CD1c-positive myeloid dendritic cell (primary cell): ENCODE results near the gene MAST4.

Experiments used
- DNase-seq: peaks from one replicate; pipeline ENCODE4 v3.0.0-alpha.2; 2016; ENCODE audit errors: extremely low spot score

Gene MAST4

DNA sequence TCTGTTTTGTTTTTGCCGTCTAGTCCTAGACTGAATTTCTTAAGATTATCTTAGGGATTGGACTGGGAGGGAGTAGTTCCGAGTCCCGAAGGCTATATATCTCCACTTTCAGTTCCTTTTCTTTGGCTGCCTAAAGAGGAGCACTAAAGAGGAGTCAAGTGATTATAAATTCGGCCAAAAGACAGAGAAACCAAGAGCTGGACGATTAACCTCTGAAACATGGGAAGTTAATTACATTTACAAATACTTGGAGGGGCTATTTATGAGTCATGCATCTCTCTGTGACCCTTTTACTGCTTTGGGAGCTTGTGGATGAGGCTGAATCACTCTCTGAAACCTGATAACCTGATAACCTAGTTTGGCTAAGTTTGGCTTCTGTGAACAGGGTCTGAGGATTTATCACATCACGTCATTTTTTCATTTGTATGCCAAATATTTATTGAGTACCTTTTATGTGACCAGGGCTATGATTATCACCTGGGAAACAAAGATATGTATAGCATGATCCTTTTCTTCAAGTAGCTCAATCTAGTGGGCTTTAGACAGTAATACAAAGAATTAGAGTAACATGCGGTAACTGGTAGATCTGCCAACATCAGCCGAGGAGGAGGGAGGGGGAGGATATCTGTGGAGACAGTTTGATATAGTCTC lies 419.5 kb downstream of the MAST4 start:
- peak; percentile 38 for DNase-seq

- DNase-seq: no peak
Measured at GRCh38 chr5:67019065-67019845, 423.1 kb downstream of the MAST4 start.

DNA sequence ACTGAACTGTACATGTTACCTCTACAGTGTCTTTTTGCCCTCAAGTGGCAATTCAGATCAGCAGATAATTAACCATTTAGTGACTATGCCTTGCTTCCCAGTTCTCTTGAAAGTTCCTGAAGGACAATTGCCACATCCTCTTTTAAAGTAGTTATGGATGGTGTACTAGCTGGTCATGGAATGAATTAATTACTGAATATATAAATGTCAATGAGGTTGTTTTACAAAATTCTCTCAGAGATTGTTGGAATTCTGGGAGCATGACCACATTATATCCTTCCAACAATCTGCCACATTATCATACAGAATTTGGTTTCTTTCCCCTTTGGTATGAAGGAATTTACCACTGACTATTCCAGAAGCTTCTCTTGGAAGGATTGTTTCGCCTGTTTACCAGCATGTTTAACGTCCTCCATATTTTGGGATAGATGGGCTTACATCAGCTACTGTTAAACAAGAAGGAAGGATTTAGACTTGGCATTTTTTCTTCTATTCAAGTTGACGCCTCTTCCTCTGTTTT lies 424.0 kb downstream of the MAST4 start:
- no peak for DNase-seq

- no peak for DNase-seq
Measured at GRCh38 chr5:67021031-67021430, 424.8 kb downstream of the MAST4 start.

DNA sequence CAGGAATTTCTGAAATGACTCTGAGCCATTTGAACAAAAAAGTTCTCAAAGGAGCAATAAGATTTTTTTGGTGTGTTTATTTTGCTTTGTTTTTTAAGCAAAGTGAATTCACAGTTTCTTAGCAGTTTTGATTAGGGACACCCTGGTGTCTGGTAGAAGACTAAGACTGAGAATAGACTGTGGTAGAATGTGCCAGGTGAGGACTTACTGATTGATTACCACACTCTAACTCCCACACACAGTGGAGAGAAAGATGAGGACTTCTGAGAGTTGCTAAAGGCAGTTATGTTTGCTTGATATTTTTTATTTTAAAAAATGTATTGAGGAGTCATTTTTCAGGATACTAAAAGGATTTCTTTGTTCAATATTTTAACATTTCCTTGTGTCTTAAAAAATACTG lies 425.3 kb downstream of the MAST4 start:
- no peak for DNase-seq

DNA sequence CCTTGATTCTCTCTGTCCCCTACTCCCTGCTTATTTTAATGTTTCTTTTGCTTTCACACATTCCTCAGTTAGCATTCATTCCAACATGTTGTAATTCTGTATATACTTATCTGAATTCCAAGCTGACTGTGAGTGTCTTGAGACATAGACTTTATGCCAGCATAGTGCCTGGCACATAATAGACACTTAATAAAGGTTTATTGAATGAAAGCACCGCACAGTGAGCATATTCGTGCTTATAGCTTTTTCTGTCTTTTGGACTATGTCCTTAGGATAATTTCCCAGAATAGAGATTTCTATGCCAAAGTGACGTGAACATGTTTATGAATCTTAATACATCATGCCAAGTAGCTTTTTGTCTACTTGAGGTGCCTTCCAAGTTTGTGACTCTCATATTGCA lies 425.8 kb downstream of the MAST4 start:
- DNase-seq: no peak

GRCh38 chr5:67025457-67025856 lies 429.3 kb downstream of the MAST4 start:
- DNase-seq: no peak

DNA sequence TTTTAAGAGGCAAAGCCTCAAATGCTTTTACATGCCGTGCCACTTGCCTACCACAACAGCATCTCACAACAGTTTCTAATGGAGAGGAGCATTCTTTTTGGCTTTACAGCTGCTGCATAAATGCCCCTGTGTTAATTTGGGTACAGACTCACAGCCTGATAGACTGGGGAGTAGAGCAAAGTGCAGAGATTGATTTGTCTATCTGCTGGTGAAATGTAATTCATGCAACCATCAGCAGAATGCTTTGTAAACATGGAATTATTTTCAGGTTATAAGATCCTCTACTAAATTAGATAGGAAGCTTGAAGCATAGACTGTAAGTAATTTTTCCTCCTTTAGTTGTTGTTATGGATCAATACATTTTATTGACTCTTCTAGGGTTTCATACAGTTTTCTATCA lies 430.1 kb downstream of the MAST4 start:
- no peak for DNase-seq

DNA sequence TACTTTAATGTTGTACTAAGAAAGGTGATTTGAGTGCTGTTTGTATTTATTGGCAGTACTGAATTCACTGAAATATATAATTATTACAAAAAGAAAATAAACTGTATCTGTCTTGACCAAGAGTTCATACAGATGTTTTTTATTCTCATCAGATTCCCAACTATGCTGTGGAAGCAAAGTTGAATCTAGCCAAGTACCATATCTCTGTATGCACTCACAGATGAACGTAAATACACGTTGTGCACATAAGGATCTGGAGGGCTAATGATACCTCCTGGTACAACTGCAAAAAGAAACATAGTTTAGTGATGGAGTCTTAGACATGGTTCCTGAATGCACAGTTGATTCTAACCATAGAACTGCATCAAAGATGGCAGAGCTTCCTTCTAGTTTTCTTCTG lies 431.0 kb downstream of the MAST4 start:
- DNase-seq: no peak

DNA sequence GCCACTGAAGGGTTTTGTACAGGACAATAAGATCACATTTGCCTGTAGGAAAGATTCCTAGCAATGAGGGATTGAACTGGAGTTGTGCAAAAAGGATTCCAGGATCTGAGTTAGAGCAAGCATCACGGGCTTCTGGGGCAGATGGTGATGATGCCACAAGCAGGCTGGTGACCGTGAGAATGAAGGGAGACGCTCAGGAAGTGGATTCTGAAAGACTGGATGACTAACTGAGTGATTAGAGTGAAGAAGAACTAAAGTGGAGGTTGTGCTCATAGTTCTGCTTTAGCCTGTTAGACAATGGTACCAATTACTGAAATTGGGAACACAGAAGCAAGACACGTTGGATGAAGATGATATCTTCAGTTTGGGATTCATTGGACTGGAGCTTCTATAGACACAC lies 432.2 kb downstream of the MAST4 start:
- DNase-seq: no peak

DNA sequence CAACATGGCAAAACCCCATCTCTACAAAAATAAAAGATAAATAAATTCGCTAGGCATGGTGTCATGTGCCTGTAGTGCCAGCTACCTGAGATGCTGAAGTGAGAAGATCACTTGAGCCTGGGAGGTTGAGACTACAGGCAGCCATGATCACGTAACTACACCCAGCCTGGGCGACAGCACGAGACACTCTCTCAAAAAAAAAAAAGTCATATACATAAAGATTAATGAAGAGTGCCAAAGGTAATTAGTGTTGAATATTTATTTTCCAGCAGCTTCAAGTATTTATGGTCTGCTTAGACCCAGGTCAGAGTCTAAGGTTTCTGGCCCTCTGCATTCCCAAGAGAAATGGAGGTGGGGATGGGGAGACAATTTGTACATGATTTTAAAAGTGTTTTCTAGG lies 432.7 kb downstream of the MAST4 start:
- DNase-seq: no peak

DNA sequence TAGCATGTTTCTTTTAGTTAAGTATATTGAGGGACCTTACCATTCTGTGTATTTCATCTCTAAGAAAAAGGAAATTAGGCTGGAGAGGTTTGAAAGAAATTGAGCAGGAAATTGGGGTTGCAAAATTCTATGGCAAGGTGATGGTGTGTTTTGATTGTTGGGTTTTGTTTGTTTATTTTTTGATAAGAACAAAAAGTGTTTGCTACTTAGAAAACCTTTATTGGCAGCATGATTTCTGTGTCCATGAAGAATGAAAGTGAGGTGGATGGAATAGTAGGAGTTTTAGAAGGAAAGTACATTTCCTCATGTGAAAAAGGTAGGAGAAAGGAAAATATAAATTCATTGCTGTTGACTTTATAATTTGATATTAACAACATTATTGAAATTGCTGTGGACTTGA lies 433.3 kb downstream of the MAST4 start:
- no peak for DNase-seq

- no peak for DNase-seq
Measured at GRCh38 chr5:67030289-67031056, 434.3 kb downstream of the MAST4 start.

DNA sequence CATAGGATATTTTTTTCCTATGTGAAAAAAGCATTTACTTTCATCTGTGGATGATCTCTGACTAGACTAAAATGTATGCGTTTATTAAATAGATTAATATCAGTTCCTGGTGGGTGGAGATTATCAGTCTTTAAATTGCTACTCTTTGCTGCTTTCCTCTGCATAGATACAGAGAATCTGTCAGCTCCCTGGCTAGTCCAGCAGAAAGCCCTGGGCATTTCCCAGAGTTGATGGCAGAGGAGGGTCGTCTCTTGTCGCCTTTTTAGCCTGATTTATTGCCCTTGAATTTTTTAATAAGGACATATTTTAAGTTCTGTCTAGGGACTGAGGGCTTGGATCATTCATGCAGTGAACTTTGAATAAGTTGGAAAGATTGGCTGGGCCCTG lies 434.9 kb downstream of the MAST4 start:
- DNase-seq: no peak

DNA sequence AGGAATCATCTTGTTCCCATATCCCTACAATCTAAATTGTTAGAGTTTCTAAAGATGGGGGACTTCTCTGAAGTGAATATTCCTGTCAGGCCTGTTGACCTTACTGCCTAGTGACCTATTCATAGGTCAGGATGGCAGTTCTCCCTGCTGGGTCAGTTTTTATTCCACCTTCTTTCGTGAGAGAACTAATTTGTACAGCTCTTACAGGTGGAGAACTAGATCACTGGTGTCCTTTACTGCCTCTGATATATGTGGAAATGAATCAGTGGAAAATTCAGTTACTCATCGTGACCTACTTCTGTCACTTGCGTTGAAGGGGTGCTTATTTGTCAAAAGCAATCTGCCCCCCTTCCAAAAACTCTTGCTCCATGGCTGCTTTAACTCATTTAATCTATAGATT lies 435.5 kb downstream of the MAST4 start:
- DNase-seq: no peak

DNA sequence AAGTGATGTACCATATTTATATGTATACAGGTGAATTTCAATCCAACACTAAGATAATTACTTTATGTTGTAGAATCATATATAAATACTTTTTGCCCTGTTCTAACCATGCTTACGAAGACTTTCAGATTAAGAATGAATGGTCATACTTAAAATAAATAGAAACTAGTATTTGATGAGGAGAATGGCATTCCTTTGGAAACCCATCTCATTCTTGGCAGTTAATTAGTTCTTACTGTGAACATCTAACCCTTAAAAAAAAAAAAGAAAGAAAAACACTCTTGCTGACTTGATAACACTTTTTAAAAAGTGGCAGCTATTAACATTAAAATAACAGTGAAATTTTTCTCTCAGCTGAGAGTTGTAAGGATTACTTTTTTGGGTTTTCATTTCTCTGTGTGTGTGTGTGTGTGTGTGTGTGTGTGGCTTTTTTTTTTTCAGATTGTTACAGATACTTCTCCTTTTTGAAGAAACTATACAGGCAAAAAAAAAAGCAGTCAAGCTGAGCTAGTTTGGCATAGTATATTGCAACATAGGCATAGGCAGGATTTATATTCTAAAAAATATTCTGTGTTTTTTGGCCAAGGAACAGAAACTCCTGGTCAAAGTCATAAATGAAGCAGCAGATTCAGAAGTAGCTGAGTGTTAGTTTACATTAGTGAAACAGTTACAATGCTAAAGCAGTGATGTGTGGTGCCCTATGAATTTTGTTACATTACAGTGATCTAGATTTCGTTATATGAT lies 436.9 kb downstream of the MAST4 start:
- peak; percentile 69 for DNase-seq

- DNase-seq: no peak
Measured at GRCh38 chr5:67033880-67034651, 437.9 kb downstream of the MAST4 start.

DNA sequence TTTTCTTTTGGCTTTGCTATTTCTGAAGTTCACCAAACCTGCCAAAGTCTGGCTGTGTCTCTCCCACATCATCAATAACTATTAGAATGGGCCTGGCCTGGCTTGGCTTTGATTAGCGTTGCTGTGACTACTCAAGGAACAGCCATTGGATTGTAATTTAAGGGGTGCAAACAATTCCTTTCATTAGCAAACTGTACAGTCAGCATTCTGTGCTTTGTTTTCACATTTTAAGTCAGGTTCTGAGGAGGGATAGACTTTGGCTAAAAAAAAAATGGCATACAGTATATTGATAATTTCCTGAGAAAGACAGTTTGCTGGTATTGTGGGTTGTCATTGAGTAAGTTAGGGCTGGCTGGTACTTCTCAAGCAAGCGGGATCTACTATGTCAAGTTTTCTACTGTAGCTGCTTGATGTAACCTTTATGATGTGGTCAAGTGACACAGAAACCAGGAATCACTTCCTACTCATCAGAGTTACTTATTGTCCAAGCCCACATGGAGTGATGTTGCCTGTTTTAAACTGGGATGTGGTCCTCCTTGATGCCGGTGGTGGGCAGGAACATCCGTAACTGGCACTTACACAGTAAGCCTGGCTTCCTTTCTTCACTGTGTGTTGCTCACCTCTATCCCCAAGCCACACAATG lies 439.0 kb downstream of the MAST4 start:
- no peak for DNase-seq

- no peak for DNase-seq
Measured at GRCh38 chr5:67037171-67037570, 441.0 kb downstream of the MAST4 start.

DNA sequence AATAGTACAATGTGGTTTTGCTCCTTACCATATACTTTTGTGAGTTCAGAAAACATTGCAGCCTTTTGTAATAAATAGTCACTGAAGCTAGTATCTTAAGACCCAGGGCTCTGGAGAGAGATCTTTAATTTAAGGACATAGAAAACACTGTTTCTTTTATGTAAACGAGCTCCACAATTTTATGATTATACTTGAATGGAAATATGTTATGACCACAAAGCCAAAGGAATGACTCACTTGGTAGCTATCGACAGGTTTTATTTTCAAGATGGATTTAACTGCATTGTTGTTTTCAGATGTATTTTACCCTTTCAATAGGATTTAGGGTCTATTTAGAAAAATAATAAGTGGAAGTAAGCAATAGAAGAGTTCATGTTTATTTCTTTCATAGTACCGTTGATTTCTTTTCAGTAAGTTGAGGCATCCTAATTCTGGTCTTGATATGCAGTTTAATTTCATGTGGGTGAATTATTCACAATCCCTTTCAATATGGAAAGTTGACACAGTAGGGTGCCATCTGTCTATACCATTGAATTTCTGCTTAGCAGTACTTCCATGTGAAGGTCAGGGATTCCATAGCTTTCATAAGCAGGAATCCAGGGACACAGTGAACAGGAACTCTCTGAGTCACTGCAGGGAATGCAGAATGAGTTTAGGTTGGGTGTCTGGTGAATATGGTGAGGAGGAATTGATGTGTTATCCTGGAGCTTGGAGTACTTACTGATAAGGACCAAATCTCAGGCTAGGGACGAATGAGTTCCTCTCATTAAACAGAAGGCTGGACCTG lies 442.8 kb downstream of the MAST4 start:
- DNase-seq: no peak
